CD4-positive, alpha-beta T cell (primary cell): Measurements from ENCODE around the gene SAMD4A. TPM values are rescaled to one million over a fixed set of nuclear protein-coding genes. Genes with fewer than 3 reads are reported as not detected.

Experiments used
- ATAC-seq: fragments of 200-7000 bp; cut with Tn5 transposase; one replicate; pipeline ENCODE4 v1.10.0; 2022; ENCODE audit warnings: mild to moderate bottlenecking; ENCODE audit not compliant: poor library complexity
- CTCF ChIA-PET: fragments of 350-600 bp; sonication (Branson Sonifier 250); formaldehyde crosslinking; loops from one replicate; lab custom pipeline; 2021; ENCODE audit warnings: antibody characterized with exemption, inconsistent platforms; lab: Charles Lee
- POLR2A ChIA-PET: fragments of 350-600 bp; sonication (Branson Sonifier 250); formaldehyde crosslinking; loops from one replicate; lab custom pipeline; 2021; ENCODE audit warnings: antibody characterized with exemption, inconsistent platforms; lab: Charles Lee
- DNase-seq, 14 experiments: peaks; one replicate each; pipeline ENCODE4 v3.0.0-alpha.2; 2013 to 2020; ENCODE audit warnings: mixed read lengths in 2 of 14
- H3K27ac ChIP-seq, 2 donors: one replicate each; pipeline versions ENCODE4 v1.5.1 to v1.7.0; 2013; ENCODE audit warnings: low read length in 2 of 2, low read depth in 1 of 2, mild to moderate bottlenecking in 1 of 2
- H3K27me3 ChIP-seq, 2 experiments: 1 replicate in 1 of 2; 2 replicates in 1 of 2; pipeline versions ENCODE4 v1.6.1 to v1.7.0; 2013; ENCODE audit warnings: low read length in 2 of 2, control low read depth in 1 of 2, mild to moderate bottlenecking in 1 of 2, moderate library complexity in 1 of 2; ENCODE audit not compliant: insufficient read depth in 2 of 2, control insufficient read depth in 1 of 2
- H3K36me3 ChIP-seq: one replicate; pipeline ENCODE4 v1.6.1; 2013; ENCODE audit warnings: low read length, control low read depth; ENCODE audit not compliant: insufficient read depth
- H3K4me1 ChIP-seq: one replicate; pipeline ENCODE4 v1.6.1; 2013; ENCODE audit warnings: low read length, control low read depth; ENCODE audit not compliant: insufficient read depth
- H3K4me3 ChIP-seq: one replicate; pipeline ENCODE4 v1.5.1; 2013; ENCODE audit warnings: mild to moderate bottlenecking, low read length, moderate library complexity
- H3K9me3 ChIP-seq, 2 experiments: 1 replicate in 1 of 2; 2 replicates in 1 of 2; pipeline versions ENCODE4 v1.6.1 to v1.7.0; 2013; ENCODE audit warnings: low read length in 2 of 2, mild to moderate bottlenecking in 2 of 2, control low read depth in 1 of 2, moderate library complexity in 1 of 2; ENCODE audit not compliant: control insufficient read depth in 1 of 2, insufficient read depth in 1 of 2
- H3K27ac Mint-ChIP-seq: one replicate; pipeline ENCODE4 v1.8.0; 2020; ENCODE audit warnings: mixed read lengths
- H3K27me3 Mint-ChIP-seq: one replicate; pipeline ENCODE4 v1.8.0; 2021; ENCODE audit warnings: mixed read lengths
- H3K36me3 Mint-ChIP-seq: one replicate; pipeline ENCODE4 v1.8.0; 2021; ENCODE audit warnings: low read depth, mixed read lengths
- H3K4me1 Mint-ChIP-seq: one replicate; pipeline ENCODE4 v1.8.0; 2021; ENCODE audit warnings: low read depth, mixed read lengths
- H3K4me3 Mint-ChIP-seq: one replicate; pipeline ENCODE4 v1.8.0; 2020; ENCODE audit warnings: mild to moderate bottlenecking, mixed read lengths
- H3K9me3 Mint-ChIP-seq: one replicate; pipeline ENCODE4 v1.8.0; 2020; ENCODE audit warnings: mixed read lengths
- CTCF ChIP-seq: fragments of 200-600 bp; IDR thresholded peaks from one replicate; pipeline ENCODE4 v1.8.0; 2022; ENCODE audit warnings: antibody characterized with exemption, mild to moderate bottlenecking
- intact Hi-C, 2 experiments: fragments of 100-400 bp; cut with DNase I in 1 of 2; cut with micrococcal nuclease in 1 of 2; formaldehyde crosslinking; loops; one replicate each; pipeline versions ENCODE4 v1.15.1 to v1.9.0; 2023 to 2025; cut with DNase I, micrococcal nuclease
- total RNA-seq, 174 experiments: library from RNA in 2 of 174; stranded (reverse) in 2 of 174; gene quantifications; one replicate each; pipeline ENCODE4 v1.2.3 and lab custom pipeline; 2021 to 2026

Gene SAMD4A
- total RNA-seq, 2 experiments from 2014 or later, result 1.9 to 2.3 TPM

GRCh38 chr14:54767139-54767431, 200.2 kb downstream of the SAMD4A start:
- Mint-ChIP-seq H3K4me1 (no peaks in the 10 kb centered on the region), H3K27me3 (peaks cover 9% of the 10 kb centered on the region), H3K9me3 (no peaks in the 10 kb centered on the region), H3K4me3 (no peak overlapping the region), H3K36me3 (no peaks in the 10 kb centered on the region), H3K27ac (no peak overlapping the region)
- Histone ChIP-seq H3K4me1 (no peaks in the 10 kb centered on the region), H3K27ac (no peak overlapping the region), H3K27me3 (no peaks in the 10 kb centered on the region), H3K4me3 (no peak overlapping the region), H3K36me3 (no peaks in the 10 kb centered on the region), H3K9me3 (no peaks in the 10 kb centered on the region)
- intact Hi-C loops, result no loop called here
- CTCF ChIA-PET, result no interaction called here
- TF ChIP-seq CTCF, result no peak
- no peak for DNase-seq
- POLR2A ChIA-PET, result no interaction called here
- ATAC-seq, result no peak

- Histone ChIP-seq H3K9me3 (no peaks in the 10 kb centered on the region), H3K27ac (no peak overlapping the region), H3K4me3 (no peak overlapping the region), H3K27me3 (no peaks in the 10 kb centered on the region), H3K4me1 (no peaks in the 10 kb centered on the region), H3K36me3 (no peaks in the 10 kb centered on the region)
- Mint-ChIP-seq H3K36me3 (no peaks in the 10 kb centered on the region), H3K27me3 (peaks cover 9% of the 10 kb centered on the region), H3K4me3 (no peak overlapping the region), H3K4me1 (no peaks in the 10 kb centered on the region), H3K27ac (no peak overlapping the region), H3K9me3 (no peaks in the 10 kb centered on the region)
- POLR2A ChIA-PET, result no interaction called here
- DNase-seq (no peak), ATAC-seq (no peak)
- CTCF ChIA-PET, result no interaction called here
- intact Hi-C loops, result no loop called here
- no peak for TF ChIP-seq CTCF
These were observed 200.5 kb downstream of the SAMD4A start for GRCh38 chr14:54767450-54767849.

- Mint-ChIP-seq H3K27me3 (peaks cover 9% of the 10 kb centered on the region), H3K4me1 (peaks cover 8% of the 10 kb centered on the region), H3K36me3 (no peaks in the 10 kb centered on the region), H3K4me3 (no peak overlapping the region), H3K27ac (no peak overlapping the region), H3K9me3 (no peaks in the 10 kb centered on the region)
- CTCF ChIA-PET, result no interaction called here
- no peak overlapping the region for H3K4me3 ChIP-seq
- no peaks in the 10 kb centered on the region for H3K27me3 ChIP-seq
- no peaks in the 10 kb centered on the region for H3K36me3 ChIP-seq
- peaks cover 10% of the 10 kb centered on the region for H3K4me1 ChIP-seq
- DNase-seq, result no peak
- H3K27ac ChIP-seq, result no peak overlapping the region
- no peaks in the 10 kb centered on the region for H3K9me3 ChIP-seq
- POLR2A ChIA-PET, result no interaction called here
- no peak for ATAC-seq
- intact Hi-C loops, result no loop called here
- TF ChIP-seq CTCF, result no peak
These were observed 201.7 kb downstream of the SAMD4A start for GRCh38 chr14:54768501-54769129.
